GM23338 (cell line): ENCODE measurements around the gene RNF186. TPM values are rescaled to one million over a fixed set of nuclear protein-coding genes. Genes with fewer than 3 reads are reported as not detected.

Experiments used
- ATAC-seq: fragments of 200-7000 bp; cut with Tn5 transposase; 3 replicates; pipeline ENCODE4 v1.9.1; 2020
- DNase-seq: peaks from one replicate; pipeline ENCODE4 v3.0.0-alpha.2; 2015; ENCODE audit warnings: low spot score
- H2AFZ ChIP-seq: fragments of 200-600 bp; sonication (generic); 2 replicates; pipeline ENCODE4 v1.8.0; 2016; ENCODE audit warnings: antibody characterized with exemption, mild to moderate bottlenecking, moderate library complexity
- H3F3A ChIP-seq: fragments of 200-600 bp; sonication (generic); replicated peaks from 2 replicates; pipeline ENCODE4 v1.8.0; 2017; ENCODE audit warnings: antibody characterized with exemption, mixed run types, low read depth
- H3K27ac ChIP-seq: fragments of 200-600 bp; sonication (generic); 2 replicates; pipeline ENCODE4 v1.6.1; 2016; ENCODE audit warnings: low read depth
- H3K27me3 ChIP-seq: fragments of 200-600 bp; sonication (generic); 2 replicates; pipeline ENCODE4 v1.8.0; 2016; ENCODE audit warnings: mild to moderate bottlenecking, mixed run types, moderate library complexity; ENCODE audit not compliant: insufficient read depth
- H3K36me3 ChIP-seq: fragments of 200-600 bp; sonication (generic); 2 replicates; pipeline ENCODE4 v1.8.0; 2016; ENCODE audit warnings: mild to moderate bottlenecking; ENCODE audit not compliant: insufficient read depth
- H3K4me1 ChIP-seq: fragments of 200-600 bp; sonication (generic); 2 replicates; pipeline ENCODE4 v1.8.0; 2016; ENCODE audit warnings: mild to moderate bottlenecking, moderate library complexity; ENCODE audit not compliant: insufficient read depth
- H3K4me2 ChIP-seq: fragments of 200-600 bp; sonication (generic); 2 replicates; pipeline ENCODE4 v1.7.1; 2017; ENCODE audit warnings: mixed run types
- H3K4me3 ChIP-seq: fragments of 200-600 bp; sonication (generic); 2 replicates; pipeline ENCODE4 v1.6.1; 2016; ENCODE audit warnings: mixed run types
- H3K79me2 ChIP-seq: fragments of 200-600 bp; sonication (generic); replicated peaks from 2 replicates; pipeline ENCODE4 v1.8.0; 2017; ENCODE audit warnings: mild to moderate bottlenecking; ENCODE audit not compliant: insufficient read depth
- H3K9me2 ChIP-seq: fragments of 200-600 bp; sonication (generic); 2 replicates; pipeline ENCODE4 v1.8.0; 2017; ENCODE audit not compliant: insufficient read depth
- H4K20me1 ChIP-seq: fragments of 200-600 bp; sonication (generic); replicated peaks from 2 replicates; pipeline ENCODE4 v1.8.0; 2017; ENCODE audit warnings: mild to moderate bottlenecking; ENCODE audit not compliant: insufficient read depth
- H3K27ac Mint-ChIP-seq: 2 replicates; pipeline ENCODE4 v1.8.0; 2020; ENCODE audit warnings: inconsistent platforms, mild to moderate bottlenecking, moderate library complexity, mixed read lengths
- H3K27me3 Mint-ChIP-seq: 3 replicates; pipeline ENCODE4 v1.8.0; 2022; ENCODE audit warnings: low read depth, mild to moderate bottlenecking, moderate library complexity, mixed read lengths, inconsistent platforms; ENCODE audit not compliant: insufficient read depth, poor library complexity
- H3K36me3 Mint-ChIP-seq: 3 replicates; pipeline ENCODE4 v1.8.0; 2021; ENCODE audit warnings: low read depth, mild to moderate bottlenecking, inconsistent platforms, moderate library complexity, mixed read lengths
- H3K4me1 Mint-ChIP-seq: 3 replicates; pipeline ENCODE4 v1.8.0; 2020; ENCODE audit warnings: mild to moderate bottlenecking, inconsistent platforms, mixed read lengths
- H3K4me3 Mint-ChIP-seq: 3 replicates; pipeline ENCODE4 v1.8.0; 2021; ENCODE audit warnings: moderate library complexity, mild to moderate bottlenecking, inconsistent platforms, mixed read lengths
- H3K9me3 Mint-ChIP-seq: 3 replicates; pipeline ENCODE4 v1.8.0; 2020; ENCODE audit warnings: moderate library complexity, mild to moderate bottlenecking, inconsistent platforms, mixed read lengths
- CTCF ChIP-seq, 2 experiments: fragments of 200-600 bp in 1 of 2; sonication (generic) in 1 of 2; conservative IDR thresholded peaks; 2 replicates each; pipeline versions ENCODE4 v1.5.1 to v1.6.1; 2016 to 2017; ENCODE audit warnings: antibody characterized with exemption in 2 of 2, low read depth in 2 of 2, mild to moderate bottlenecking in 2 of 2, moderate library complexity in 1 of 2
- ETS1 ChIP-seq: IDR thresholded peaks from 2 replicates; pipeline ENCODE4 v1.6.1; 2016; ENCODE audit warnings: antibody characterized with exemption
- EZH2phosphoT487 ChIP-seq: fragments of 200-600 bp; sonication (generic); IDR thresholded peaks from one replicate; pipeline ENCODE4 v1.8.1; 2018; ENCODE audit warnings: antibody characterized with exemption; ENCODE audit not compliant: unreplicated experiment
- NANOG ChIP-seq: IDR thresholded peaks from 2 replicates; pipeline ENCODE4 v1.6.1; 2016; ENCODE audit warnings: antibody characterized with exemption, borderline replicate concordance
- POLR2AphosphoS5 ChIP-seq: IDR thresholded peaks from 2 replicates; pipeline ENCODE4 v1.6.1; 2016; ENCODE audit warnings: antibody characterized with exemption, low read depth
- REST ChIP-seq: IDR thresholded peaks from one replicate; pipeline ENCODE4 v1.6.1; 2018; ENCODE audit warnings: antibody characterized with exemption; ENCODE audit not compliant: unreplicated experiment
- STAT1 ChIP-seq: IDR thresholded peaks from one replicate; pipeline ENCODE4 v1.6.1; 2016; ENCODE audit warnings: antibody characterized with exemption; ENCODE audit not compliant: unreplicated experiment
- ZNF331 ChIP-seq: fragments of 250-450 bp; sonication (Bioruptor Pico); IDR thresholded peaks from 2 replicates; pipeline ENCODE4 v1.5.0; 2020; ENCODE audit warnings: low read depth, mild to moderate bottlenecking, moderate library complexity
- ZNF462 ChIP-seq: fragments of 250-450 bp; sonication (Bioruptor Pico); IDR thresholded peaks from 2 replicates; pipeline ENCODE4 v1.5.0; 2020; ENCODE audit warnings: mild to moderate bottlenecking, moderate library complexity
- polyA plus RNA-seq: library from polyadenylated mRNA; unstranded; fragments of >200 nt; fragmentation: Nextera tagmentation; extraction: Ambion mirVana; gene quantifications from 2 replicates; pipeline ENCODE4 v1.2.1, GENCODE V29; 2016
- total RNA-seq: library from RNA; depleted of rRNA; stranded (reverse); fragments of >200 nt; shearing (Covaris generic); gene quantifications from 2 replicates; pipeline ENCODE4 v1.2.3, GENCODE V29; 2014

Gene RNF186
- total and polyA plus RNA-seq, 2 experiments from 2014 or later: not detected

- TF ChIP-seq CTCF (conservative IDR thresholded peaks at IDR 0.05; ENCODE audit: low read depth in 2 of 2) (no peak), POLR2AphosphoS5 (no peak), ETS1 (no peak)
These were observed 38.1 kb downstream of the RNF186 start (continued) for GRCh38 chr1:19776933-19777332.

- no peak for ATAC-seq
These were observed 38.8 kb downstream of the RNF186 start for GRCh38 chr1:19776287-19776686.

GRCh38 chr1:19775831-19776230, 39.3 kb downstream of the RNF186 start:
- H3K4me3 Mint-ChIP-seq: no peak overlapping the region
- H3K27ac Mint-ChIP-seq: no peak overlapping the region
- Histone ChIP-seq H3K36me3 (no peaks in the 10 kb centered on the region), H3K27me3 (peaks cover 27% of the 10 kb centered on the region), H3K79me2 (no peaks in the 10 kb centered on the region), H3K27ac (no peak overlapping the region), H3K4me2 (no peak overlapping the region), H3K9me2 (no peaks in the 10 kb centered on the region), H3K4me3 (no peak overlapping the region), H3F3A (no peaks in the 10 kb centered on the region), H2AFZ (no peak overlapping the region), H3K4me1 (no peaks in the 10 kb centered on the region), H4K20me1 (no peaks in the 10 kb centered on the region)
- H3K27me3 Mint-ChIP-seq: peaks cover 46% of the 10 kb centered on the region
- peaks cover 4% of the 10 kb centered on the region; the same call in 1 of the 3 replicates for H3K9me3 Mint-ChIP-seq
- peaks cover 5% of the 10 kb centered on the region; the same call in 1 of the 3 replicates for H3K36me3 Mint-ChIP-seq
- H3K4me1 Mint-ChIP-seq: 0 out of 3 replicates have a peak, but pooled peaks cover 4% of the 10 kb centered on the region
- DNase-seq: no peak
- ATAC-seq: no peak
- no peak for TF ChIP-seq ZNF462 (CRISPR knock-in tag)
- no peak for TF ChIP-seq REST

More at GRCh38 chr1:19776287-19776686, 38.8 kb downstream of the RNF186 start:
- Mint-ChIP-seq H3K27me3 (peaks cover 51% of the 10 kb centered on the region), H3K27ac (no peak overlapping the region), H3K9me3 (peaks cover 4% of the 10 kb centered on the region; the same call in 1 of the 3 replicates), H3K4me3 (no peak overlapping the region), H3K4me1 (0 out of 3 replicates have a peak, but pooled peaks cover 4% of the 10 kb centered on the region), H3K36me3 (peaks cover 5% of the 10 kb centered on the region; the same call in 1 of the 3 replicates)
- Histone ChIP-seq H3K4me1 (no peaks in the 10 kb centered on the region), H3K27ac (no peak overlapping the region), H2AFZ (no peak overlapping the region), H3F3A (no peaks in the 10 kb centered on the region), H3K9me2 (no peaks in the 10 kb centered on the region), H3K36me3 (no peaks in the 10 kb centered on the region), H3K4me2 (no peak overlapping the region), H3K4me3 (no peak overlapping the region), H3K27me3 (peaks cover 31% of the 10 kb centered on the region), H4K20me1 (no peaks in the 10 kb centered on the region), H3K79me2 (no peaks in the 10 kb centered on the region)
- TF ChIP-seq ZNF331 (CRISPR knock-in tag) (no peak), EZH2phosphoT487 (no peak), NANOG (no peak), POLR2AphosphoS5 (no peak), STAT1 (no peak)
- no peak for DNase-seq
